NCI-H2196 (cell line): Measurements from ENCODE around the gene APLNR.
"Not testable (repeated sequence)": the region's sequence is repeated elsewhere in the genome, so short reads cannot be mapped to it uniquely, and the experiment has no call there.

ENCODE experiments used
- DNase-seq: peaks from one replicate; lab custom pipeline; 2025; ENCODE audit not compliant: unreplicated experiment; lab: John Stamatoyannopoulos, UW

The APLNR gene

DNA sequence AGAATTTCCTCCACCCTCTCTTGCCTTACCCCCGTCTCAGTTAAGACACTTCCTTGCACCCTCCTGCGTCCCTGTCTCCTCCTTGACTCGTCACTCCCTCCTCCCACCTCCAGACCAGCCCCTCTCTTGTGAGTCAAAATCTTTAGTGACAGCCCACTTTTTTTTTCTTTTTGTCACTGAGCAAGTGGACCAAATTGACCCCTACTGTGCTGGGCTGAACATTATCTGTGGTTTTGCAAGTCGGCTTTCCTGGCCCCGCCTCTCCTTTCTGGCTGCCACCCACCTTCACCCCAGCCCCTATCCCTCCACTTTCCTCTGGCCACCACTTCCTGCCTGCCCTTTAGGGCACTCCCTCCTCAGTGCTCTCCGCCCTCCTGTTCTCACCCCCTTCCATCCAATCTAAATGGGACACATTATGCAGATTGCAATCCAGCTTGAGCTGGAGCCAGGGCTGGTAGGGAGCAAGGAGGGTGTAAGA is at the start of gene APLNR:
Gene APLNR, minus strand, starts transcription at position 47 of the 478 bp plus-strand sequence. CDS start 246 bp downstream, outside the sequence.
- no peak for DNase-seq

DNA sequence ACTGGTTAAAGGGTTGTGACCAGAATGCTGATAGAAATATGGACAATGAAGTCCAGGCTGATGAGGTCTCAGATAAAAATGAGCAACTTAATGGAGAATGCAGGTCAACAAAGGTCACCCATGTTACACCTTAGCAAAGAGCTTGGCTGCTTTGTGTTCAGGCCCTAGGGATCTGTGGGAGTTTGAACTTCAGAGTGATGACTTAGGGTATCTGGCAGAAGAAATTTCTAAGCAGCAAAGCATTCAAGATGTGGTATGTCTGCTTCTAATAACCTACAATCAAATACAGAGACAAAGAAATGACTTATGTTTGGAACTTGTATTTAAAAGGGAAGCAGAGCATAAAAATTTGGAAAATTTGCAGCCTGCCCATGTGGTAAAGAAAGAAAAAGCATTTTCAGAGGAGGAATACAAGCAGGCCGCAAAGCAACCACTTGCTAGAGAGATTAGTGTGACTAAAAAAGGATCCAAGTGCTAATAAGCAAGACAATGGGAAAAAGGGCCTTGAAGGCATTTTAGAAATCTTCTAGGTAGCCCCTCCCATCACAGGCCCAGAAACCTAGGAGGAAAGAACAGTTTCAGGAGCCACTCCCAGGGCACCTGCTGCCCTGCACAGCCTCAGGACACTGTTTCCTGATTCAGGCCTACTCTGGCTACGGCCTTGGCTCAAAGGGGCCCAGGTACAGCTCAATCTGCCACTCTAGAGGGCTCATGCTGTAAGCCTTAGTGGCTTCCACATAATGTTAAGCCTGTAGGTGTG is 46.4 kb upstream of the APLNR start:
- no peak for DNase-seq

- DNase-seq, result not testable (repeated sequence)
Measured at GRCh38 chr11:57281546-57281945, 44.5 kb upstream of the APLNR start.

DNA sequence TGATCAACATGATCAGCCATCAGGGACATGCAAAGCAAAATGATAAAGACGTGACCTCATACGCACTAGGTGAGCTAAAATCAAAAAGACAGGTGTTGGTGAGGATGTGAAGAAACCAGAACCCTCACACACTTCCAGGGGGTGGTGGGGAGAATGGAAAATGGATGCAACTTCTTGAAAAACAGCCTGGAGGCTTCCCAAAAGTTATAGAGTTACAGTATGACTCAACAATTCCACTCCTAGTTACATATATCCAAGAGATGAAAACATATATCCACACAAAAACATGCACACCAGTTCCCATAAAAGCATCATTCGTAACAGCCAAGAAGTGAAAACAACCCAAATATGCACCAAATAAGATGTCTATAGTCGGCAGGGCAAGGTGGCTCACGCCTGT is 42.1 kb upstream of the APLNR start:
- no peak for DNase-seq

DNA sequence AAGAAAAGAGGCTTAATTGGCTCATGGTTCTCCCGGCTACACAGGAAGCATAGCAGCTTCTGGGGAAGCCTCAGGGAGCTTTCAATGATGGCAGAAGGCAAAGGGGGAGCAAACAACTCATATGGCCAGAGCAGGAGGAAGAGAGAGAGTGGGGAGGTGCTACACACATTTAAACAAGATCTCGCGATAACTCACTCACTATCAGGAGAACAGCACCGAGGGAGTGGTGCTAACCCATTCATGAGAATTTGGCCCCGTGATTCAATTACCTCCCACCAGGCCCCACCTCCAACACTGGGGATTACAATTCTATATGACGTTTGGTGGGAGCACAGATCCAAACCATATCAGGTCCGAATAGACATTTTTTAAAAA is 41.7 kb upstream of the APLNR start:
- no peak for DNase-seq

DNA sequence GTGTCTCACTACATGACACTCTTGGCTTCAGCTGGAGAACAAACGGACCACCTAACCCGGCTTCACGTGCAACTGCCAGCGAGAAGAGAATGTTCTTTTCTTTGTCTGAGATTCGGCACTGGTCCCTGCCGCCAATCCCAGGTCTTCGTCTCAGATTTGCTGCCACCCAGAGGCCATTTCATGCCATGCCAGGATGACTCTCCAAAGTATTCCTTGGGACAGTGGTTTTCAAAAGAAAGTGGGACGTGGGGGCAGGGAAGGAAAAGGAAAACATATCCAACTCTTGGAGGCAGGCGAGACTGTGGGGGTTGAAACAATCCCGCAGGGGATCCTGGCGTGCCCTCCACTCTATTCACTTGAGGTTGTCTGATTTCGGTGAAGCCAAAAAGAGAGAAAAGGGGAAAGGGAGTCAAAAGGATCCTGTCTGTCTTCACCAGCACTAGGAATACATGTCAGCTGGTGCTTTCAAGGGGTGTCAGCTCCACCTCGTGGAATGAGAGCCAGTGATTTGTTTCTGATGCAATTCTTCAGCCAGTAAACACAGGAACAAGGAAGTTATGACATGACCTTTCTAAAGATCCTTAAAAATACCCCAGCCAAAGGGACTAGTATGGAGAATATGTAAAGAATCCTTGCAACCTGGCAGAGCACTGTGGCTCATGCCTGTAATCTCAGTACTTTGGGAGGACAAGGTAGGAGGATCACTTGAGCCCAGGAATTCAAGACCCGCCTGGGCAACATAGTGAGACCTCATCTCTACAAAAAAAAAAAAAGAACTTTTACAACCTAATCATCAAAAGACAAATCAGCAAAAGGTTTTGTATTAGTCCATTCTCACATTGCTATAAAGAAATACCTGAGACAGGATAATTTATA is 41.0 kb upstream of the APLNR start:
- DNase-seq, result peak; percentile 68

DNA sequence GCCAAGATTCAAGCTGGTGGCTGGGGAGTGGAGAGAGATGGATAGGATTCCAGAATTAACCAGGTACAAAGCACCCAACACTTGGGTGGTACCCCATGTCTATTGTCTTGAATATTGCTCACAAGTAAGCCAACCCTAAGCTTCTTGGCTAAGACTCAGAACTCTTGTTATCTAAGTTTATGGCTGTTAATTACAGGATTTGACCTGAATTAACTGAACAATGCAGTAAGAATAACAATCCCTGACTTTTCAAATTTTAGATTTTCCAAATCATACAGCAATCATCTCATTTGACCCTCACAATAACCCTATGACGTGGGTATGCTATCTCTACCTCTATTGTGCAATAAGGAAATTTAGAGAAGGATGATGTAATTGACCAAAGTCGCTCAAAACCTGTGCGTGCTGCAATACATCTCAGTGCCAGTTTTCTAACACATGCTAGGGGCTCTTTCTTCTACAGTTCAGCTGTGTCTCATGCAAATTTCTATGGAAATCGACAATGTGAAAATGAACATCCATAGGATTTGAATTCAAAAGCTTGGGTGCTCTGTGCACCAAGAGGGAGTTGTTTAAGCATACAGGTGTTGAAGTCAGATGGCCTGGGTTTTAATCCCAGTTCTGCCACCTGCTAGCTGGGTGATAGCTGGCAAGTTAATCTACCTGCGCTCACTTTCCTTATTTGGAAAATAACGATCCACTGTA is 40.1 kb upstream of the APLNR start:
- no peak for DNase-seq

DNA sequence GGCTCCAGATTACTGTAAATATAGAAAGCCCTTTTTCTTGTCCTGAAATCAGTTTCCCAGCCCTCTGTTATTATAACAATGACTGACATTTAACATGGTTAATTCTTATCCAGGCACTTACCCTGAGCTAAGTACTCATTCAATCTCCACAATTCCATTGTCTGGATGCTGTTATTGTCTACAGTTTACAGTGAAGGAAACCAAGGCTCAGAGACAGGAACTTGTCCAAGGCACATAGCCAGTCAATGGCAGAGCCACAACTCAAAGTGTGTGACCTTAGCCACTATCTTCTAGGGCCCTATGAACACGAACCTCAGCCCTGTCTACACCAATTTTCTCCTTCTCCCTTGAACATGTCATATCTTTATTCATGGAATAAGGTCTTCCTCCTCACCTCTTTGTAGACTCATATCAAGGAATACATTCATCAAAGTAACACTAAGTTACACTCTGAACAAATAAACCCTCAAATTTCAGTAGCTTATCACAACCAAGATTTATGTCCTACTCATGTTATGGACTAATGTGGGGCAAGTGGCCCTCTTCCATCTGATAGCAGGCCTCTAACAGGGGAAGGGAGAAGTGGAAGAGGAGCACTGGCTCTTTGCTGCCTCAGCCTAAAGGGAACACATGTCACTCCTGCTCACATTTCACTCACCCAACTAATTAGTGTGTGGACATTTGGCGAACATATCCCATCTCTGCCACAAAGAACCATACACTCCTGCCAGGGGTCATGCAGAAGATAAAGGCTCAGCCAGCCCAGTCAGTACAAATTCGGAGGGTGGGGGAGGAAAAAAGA is 39.3 kb upstream of the APLNR start:
- DNase-seq, result no peak

- no peak for DNase-seq
Measured at GRCh38 chr11:57275582-57275981, 38.5 kb upstream of the APLNR start.

GRCh38 chr11:57274904-57275498 is 38.0 kb upstream of the APLNR start:
- DNase-seq, result no peak

GRCh38 chr11:57273448-57274058 is 36.5 kb upstream of the APLNR start:
- no peak for DNase-seq

- DNase-seq, result no peak
Measured at GRCh38 chr11:57269571-57270021, 32.5 kb upstream of the APLNR start.

DNA sequence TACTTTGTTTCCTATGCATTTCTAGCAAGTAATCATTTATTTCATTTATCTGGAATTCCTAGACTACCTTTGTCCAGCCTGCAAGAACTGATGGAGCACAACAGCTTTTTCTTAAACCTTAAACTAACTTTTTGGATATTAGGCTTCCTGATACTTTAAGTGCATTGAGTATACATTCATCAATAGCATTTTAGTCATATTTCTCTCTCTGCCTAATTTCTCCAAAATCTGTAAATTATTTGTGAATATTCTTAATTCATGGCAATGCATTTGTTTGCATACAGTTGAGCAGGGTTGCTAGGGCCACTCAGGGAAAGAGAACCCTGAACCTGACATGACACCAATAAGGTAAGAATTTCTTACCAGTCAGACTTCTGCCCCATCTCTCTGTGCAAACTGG is 29.1 kb upstream of the APLNR start:
- DNase-seq, result no peak

GRCh38 chr11:57263351-57263750 is 26.3 kb upstream of the APLNR start:
- DNase-seq, result no peak

DNA sequence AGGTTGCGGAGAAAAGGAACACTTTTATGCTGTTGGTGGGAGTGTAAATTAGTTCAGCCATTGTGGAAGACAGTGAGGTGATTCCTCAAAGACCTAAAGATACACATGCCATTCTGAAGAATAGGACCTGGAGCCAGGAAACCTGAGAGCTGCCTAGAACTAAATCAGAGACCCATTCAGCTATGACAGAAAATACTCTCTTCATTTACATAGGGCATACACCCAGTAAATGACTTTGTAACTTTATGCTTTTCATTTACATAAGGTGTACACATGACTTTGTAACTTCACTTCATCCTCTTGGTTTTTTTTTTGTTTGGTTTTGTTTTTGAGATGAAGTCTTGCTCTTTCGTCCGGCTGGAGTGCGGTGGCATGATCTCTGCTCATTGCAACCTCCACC is 25.1 kb upstream of the APLNR start:
- no peak for DNase-seq

- no peak for DNase-seq
Measured at GRCh38 chr11:57260937-57261783, 24.1 kb upstream of the APLNR start.

DNA sequence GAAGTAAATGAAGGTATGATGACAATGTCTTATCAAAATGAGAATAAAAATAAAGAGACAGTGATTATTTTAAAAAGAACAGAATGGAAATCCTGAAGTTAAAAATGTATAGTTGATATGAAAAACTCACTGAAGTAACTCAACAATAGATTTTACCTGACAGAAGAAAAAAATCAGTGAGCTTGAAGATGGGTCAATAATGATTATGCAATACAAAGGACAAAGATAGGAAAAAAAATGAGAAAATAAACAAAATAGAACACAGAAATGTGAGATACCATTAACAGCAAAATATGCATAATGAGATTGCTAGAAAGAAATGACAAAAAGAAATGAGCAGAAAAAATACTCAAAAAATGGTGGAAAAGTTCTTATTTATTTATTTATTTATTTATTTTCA is 19.1 kb upstream of the APLNR start:
- DNase-seq, result no peak

- DNase-seq, result no peak
Measured at GRCh38 chr11:57255618-57256017, 18.6 kb upstream of the APLNR start.

GRCh38 chr11:57254631-57255030 is 17.6 kb upstream of the APLNR start:
- no peak for DNase-seq
